ENCODE measurements around the gene DLX1.

GRCh38 chr2:172079416-172079815 is 5.9 kb upstream of the DLX1 start:
- TF ChIP-seq CTCF (IDR thresholded peaks at IDR 0.05) (no peak), POLR2AphosphoS5 (IDR thresholded peaks at IDR 0.05) (no peak), POLR2A (IDR thresholded peaks at IDR 0.05) (no peak), EP300 (IDR thresholded peaks at IDR 0.05) (no peak)
